ENCODE measurements around the gene CDC42BPA. TPM values are rescaled to one million over a fixed set of nuclear protein-coding genes. Genes with fewer than 3 reads are reported as not detected.

The CDC42BPA gene
- polyA plus RNA-seq, 1 of the 3 experiments (the other 2 are of a cell fraction): 6.8 TPM

- no peaks in the 10 kb centered on the region for H4K20me1 ChIP-seq (ENCODE audit: insufficient read depth)
- H3K79me2 ChIP-seq (ENCODE audit: insufficient read depth): no peaks in the 10 kb centered on the region
- no peaks in the 10 kb centered on the region; a peak in 2 of 4 replicates for H3K4me1 ChIP-seq (ENCODE audit: control insufficient read depth in 1 of 2, insufficient read depth in 2 of 2, low read depth in 1 of 2, low read length in 1 of 2)
- TF ChIP-seq TAF1 (IDR thresholded peaks at IDR 0.05; ENCODE audit: borderline replicate concordance, low read depth, low read length) (no peak), FOSL2 (IDR thresholded peaks at IDR 0.05; ENCODE audit: borderline replicate concordance, low read depth) (no peak), RAD21 (IDR thresholded peaks at IDR 0.05; ENCODE audit: low read length) (no peak), ELF1 (IDR thresholded peaks at IDR 0.05) (no peak), YY1 (IDR thresholded peaks at IDR 0.05; ENCODE audit: low read depth) (no peak), EP300 (IDR thresholded peaks at IDR 0.05; ENCODE audit: borderline replicate concordance in 1 of 2, low read depth in 1 of 2, low read length in 1 of 2) (no peak), RFX5 (IDR thresholded peaks at IDR 0.05; ENCODE audit: low read length) (no peak), MEF2A (IDR thresholded peaks at IDR 0.05; ENCODE audit: borderline replicate concordance, low read depth) (no peak)
- TF ChIP-seq, protein P1, sequence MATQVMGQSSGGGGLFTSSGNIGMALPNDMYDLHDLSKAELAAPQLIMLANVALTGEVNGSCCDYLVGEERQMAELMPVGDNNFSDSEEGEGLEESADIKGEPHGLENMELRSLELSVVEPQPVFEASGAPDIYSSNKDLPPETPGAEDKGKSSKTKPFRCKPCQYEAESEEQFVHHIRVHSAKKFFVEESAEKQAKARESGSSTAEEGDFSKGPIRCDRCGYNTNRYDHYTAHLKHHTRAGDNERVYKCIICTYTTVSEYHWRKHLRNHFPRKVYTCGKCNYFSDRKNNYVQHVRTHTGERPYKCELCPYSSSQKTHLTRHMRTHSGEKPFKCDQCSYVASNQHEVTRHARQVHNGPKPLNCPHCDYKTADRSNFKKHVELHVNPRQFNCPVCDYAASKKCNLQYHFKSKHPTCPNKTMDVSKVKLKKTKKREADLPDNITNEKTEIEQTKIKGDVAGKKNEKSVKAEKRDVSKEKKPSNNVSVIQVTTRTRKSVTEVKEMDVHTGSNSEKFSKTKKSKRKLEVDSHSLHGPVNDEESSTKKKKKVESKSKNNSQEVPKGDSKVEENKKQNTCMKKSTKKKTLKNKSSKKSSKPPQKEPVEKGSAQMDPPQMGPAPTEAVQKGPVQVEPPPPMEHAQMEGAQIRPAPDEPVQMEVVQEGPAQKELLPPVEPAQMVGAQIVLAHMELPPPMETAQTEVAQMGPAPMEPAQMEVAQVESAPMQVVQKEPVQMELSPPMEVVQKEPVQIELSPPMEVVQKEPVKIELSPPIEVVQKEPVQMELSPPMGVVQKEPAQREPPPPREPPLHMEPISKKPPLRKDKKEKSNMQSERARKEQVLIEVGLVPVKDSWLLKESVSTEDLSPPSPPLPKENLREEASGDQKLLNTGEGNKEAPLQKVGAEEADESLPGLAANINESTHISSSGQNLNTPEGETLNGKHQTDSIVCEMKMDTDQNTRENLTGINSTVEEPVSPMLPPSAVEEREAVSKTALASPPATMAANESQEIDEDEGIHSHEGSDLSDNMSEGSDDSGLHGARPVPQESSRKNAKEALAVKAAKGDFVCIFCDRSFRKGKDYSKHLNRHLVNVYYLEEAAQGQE (IDR thresholded peaks at IDR 0.05; ENCODE audit: low read depth, low read length): no peak
- H3K4me3 ChIP-seq (ENCODE audit: low read depth in 2 of 2, low read length in 1 of 2): no peak overlapping the region
- H3K9ac ChIP-seq: no peak overlapping the region
- H2AFZ ChIP-seq (ENCODE audit: low read depth): no peak overlapping the region
- whole genome bisulfite sequencing (ENCODE audit: low lambda C conversion rate): 91% methylated on average over 14 of the region's 16 CpGs
- no peak for DNase-seq
- no peaks in the 10 kb centered on the region for H3F3A ChIP-seq (replicated peaks; ENCODE audit: insufficient read depth)
- ChIA-PET CTCF (no interaction called here), POLR2A (no interaction called here)
- peaks cover 0 to 46% of the 10 kb centered on the region in 2 experiments for H3K36me3 ChIP-seq (replicated peaks in 1 of 2; ENCODE audit: control insufficient read depth in 1 of 2, insufficient read depth in 2 of 2, low read length in 1 of 2)
- no peaks in the 10 kb centered on the region for H3K27me3 ChIP-seq (ENCODE audit: insufficient read depth)
- no peaks in the 10 kb centered on the region for H3K9me2 ChIP-seq
- no peak overlapping the region for H3K27ac ChIP-seq (ENCODE audit: low read depth in 2 of 2, low read length in 1 of 2)
- no peaks in the 10 kb centered on the region for H3K9me3 ChIP-seq
- H3K4me2 ChIP-seq: no peak overlapping the region
Measured at GRCh38 chr1:226987623-226988333, 330.5 kb downstream of the CDC42BPA start.

DNA sequence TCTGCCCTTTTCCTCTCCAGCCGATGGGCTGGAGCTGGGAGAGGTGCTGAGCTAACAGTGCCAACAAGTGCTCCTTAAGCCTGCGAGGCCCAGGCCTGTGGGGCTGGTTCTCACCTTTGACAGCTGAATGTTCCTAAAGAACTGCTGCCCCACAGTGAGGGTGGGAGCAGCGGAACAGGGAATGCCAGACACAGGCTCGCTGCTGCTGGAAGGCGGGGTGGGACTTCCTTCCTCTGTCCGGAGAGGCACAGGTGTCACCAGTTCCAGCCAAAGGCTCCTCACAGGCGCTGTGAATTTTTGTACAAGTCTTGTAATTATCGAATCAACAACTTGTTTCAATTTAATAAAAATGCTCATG, 331.1 kb downstream of the CDC42BPA start:
- Histone ChIP-seq H3K9me3 (no peaks in the 10 kb centered on the region), H3K27ac (ENCODE audit: low read depth in 2 of 2, low read length in 1 of 2) (no peak overlapping the region), H3K9ac (no peak overlapping the region), H3K36me3 (replicated peaks in 1 of 2; ENCODE audit: control insufficient read depth in 1 of 2, insufficient read depth in 2 of 2, low read length in 1 of 2) (peaks cover 0 to 44% of the 10 kb centered on the region in 2 experiments), H3K9me2 (no peaks in the 10 kb centered on the region), H2AFZ (ENCODE audit: low read depth) (no peak overlapping the region), H3K4me3 (ENCODE audit: low read depth in 2 of 2, low read length in 1 of 2) (no peak overlapping the region), H3F3A (replicated peaks; ENCODE audit: insufficient read depth) (no peaks in the 10 kb centered on the region), H3K4me1 (ENCODE audit: control insufficient read depth in 1 of 2, insufficient read depth in 2 of 2, low read depth in 1 of 2, low read length in 1 of 2) (no peaks in the 10 kb centered on the region; a peak in 2 of 4 replicates), H3K4me2 (no peak overlapping the region), H4K20me1 (ENCODE audit: insufficient read depth) (no peaks in the 10 kb centered on the region), H3K27me3 (ENCODE audit: insufficient read depth) (no peaks in the 10 kb centered on the region), H3K79me2 (ENCODE audit: insufficient read depth) (no peaks in the 10 kb centered on the region)
- DNase-seq: no peak
- ChIA-PET CTCF (no interaction called here), POLR2A (no interaction called here)
- TF ChIP-seq IRF3 (IDR thresholded peaks at IDR 0.05; ENCODE audit: low read depth, low read length) (no peak), USF2 (IDR thresholded peaks at IDR 0.05; ENCODE audit: borderline replicate concordance, low read depth, low read length) (no peak), YY1 (IDR thresholded peaks at IDR 0.05; ENCODE audit: low read depth) (no peak), RFX5 (IDR thresholded peaks at IDR 0.05; ENCODE audit: low read length) (no peak)
- 91% methylated on average over 4 of the region's 8 CpGs for WGBS (ENCODE audit: low lambda C conversion rate)
